HG03558 (cell line): ENCODE data around the gene LONP1.

Experiments
- ATAC-seq: cut with Tn5 transposase; IDR thresholded peaks from one replicate; pipeline ENCODE4 v1.9.1; 2021; ENCODE audit warnings: moderate number of reproducible peaks; ENCODE audit not compliant: unreplicated experiment; ENCODE audit errors: extremely low read depth

The LONP1 gene

GRCh38 chr19:5680437-5681368 is 39.2 kb downstream of the LONP1 start, which contains the start of the genes HSD11B1L and MICOS13:
Gene HSD11B1L, plus strand, starts transcription at chr19:5681027. Its CDS starts 3,806 bp downstream, at chr19:5684833.
Gene MICOS13, minus strand, starts transcription at chr19:5680516. Its CDS starts 30 bp downstream, at chr19:5680486.
- peak; percentile 60 for ATAC-seq

DNA sequence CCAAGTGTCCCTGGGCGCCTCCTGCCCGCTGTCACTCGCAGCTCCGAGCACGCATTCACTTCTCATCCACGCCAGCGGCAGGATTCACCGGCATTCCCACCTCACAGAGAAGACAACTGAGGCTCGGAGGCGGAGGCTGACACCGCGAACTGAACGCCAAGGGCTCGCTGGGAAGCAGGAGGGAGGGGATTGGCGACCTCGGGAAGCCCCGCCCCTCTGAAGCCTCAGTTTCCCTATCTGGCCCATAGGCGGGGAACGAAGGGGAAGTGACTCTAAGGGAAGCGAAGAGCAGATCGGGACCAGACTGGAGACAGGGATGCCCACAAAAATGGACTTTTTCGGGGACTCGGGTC is 39.9 kb downstream of the LONP1 start:
- no peak for ATAC-seq

GRCh38 chr19:5679289-5680083 is 40.5 kb downstream of the LONP1 start:
- ATAC-seq = no peak

- ATAC-seq = no peak
These were observed 41.8 kb downstream of the LONP1 start for GRCh38 chr19:5678071-5678718.

DNA sequence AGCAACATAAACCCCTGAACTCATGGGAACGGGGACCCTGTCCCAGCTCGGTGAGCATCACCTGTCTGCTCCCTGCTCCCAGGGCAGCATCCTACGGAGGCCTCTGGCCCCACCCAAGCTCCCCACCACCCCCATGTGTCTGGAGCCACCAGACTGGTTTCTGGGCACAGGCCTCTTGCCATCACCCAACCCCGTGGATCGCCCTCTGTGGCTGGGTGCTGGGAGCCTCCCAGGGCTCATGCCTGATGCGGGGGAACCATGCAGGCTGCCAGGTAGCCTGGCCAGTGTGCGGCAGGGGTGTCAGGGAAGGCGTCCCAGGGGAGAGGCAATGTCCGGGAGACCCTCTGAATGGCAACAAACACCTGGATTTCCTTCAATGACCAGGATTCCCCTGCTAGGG is 42.4 kb downstream of the LONP1 start:
- ATAC-seq = no peak

- ATAC-seq = no peak
These were observed 42.8 kb downstream of the LONP1 start for GRCh38 chr19:5677136-5677535.

DNA sequence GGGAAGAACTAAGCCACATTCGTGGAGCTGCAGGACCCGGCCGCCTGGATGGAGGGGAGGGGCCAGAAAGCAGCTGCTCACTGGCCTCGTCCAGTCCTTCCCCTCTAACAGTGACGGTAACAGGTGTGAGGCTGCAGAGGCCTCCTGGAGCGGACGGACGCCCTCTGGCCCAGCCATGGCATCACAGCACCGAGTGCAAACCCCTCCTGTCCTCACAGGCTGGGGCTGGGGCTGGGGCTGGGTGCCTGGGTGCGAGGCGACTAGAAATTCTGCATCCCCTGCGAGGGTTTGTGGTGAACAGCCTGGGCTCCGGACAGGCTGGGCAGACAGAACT is 43.2 kb downstream of the LONP1 start:
- ATAC-seq = no peak

GRCh38 chr19:5676105-5676771 is 43.7 kb downstream of the LONP1 start:
- ATAC-seq = no peak

DNA sequence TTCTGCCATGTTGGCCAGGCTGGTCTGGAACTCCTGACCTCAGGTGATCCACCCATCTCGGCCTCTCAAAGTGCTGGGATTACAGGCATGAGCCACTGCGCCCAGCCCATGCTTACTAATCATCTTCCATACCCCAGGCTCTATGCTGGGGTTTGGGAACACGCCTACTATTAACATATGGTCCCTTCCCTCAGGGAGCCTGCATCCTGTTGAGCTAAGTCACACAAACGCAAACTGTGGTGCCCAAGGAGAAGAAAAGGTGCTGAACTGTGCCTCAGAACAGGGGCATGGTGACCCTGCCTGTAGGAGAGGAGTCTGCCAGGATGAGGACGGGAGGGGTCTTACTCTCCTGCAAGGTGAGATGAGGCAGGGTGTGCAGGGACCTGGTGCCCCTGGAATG is 45.2 kb downstream of the LONP1 start:
- ATAC-seq = no peak

DNA sequence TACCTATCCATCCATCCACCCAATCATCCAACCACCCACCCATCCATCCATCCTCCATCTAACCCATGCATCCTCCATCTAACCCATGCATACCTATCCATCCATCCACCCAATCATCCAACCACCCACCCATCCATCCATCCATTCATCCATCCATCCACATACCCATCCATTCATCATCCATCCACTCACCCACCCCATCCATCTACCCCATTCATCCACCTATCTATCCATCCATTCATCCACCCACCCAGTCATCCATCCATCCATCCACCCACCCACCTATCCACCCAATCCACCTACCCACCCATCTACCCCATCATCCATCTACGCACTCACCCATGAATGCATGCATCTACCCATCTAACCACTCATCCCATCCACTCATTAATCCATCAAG is 46.2 kb downstream of the LONP1 start:
- ATAC-seq = no peak

DNA sequence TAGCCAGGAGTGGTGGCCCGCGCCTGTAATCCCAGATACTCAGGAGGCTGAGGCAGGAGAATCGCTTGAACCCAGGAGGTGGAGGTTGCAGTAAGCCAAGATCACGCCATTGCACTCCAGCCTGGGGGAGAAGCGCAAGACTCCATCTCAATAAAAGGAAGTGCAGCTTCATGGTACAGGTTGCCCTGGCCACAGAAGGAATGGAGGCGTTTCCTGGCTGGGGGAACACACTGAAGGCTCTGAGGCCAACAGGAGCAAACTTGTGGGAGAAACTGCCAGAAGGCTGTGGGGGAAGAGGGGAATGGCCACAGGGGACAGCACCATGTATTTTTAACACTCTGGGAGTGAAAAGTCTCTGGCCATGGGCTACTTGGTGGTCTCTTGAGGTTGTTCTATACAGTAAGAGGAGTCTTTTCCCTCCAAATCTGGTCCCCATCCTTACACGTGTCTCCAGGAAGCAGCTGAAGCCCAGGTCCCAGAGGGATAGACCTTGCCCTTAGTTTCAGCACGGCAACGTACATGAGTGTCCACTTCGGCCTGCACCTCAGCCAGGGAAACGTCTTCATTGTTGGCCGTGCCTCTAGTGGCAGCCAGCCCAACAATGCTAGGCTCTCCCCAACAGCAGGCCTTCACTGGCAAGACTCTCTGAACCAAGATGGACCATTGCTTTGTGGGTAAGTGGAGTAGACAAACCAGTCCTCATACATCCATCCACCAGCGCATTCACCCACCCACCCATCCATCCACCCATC is 47.1 kb downstream of the LONP1 start:
- no peak for ATAC-seq

- no peak for ATAC-seq
These were observed 48.3 kb downstream of the LONP1 start for GRCh38 chr19:5671600-5671999.

DNA sequence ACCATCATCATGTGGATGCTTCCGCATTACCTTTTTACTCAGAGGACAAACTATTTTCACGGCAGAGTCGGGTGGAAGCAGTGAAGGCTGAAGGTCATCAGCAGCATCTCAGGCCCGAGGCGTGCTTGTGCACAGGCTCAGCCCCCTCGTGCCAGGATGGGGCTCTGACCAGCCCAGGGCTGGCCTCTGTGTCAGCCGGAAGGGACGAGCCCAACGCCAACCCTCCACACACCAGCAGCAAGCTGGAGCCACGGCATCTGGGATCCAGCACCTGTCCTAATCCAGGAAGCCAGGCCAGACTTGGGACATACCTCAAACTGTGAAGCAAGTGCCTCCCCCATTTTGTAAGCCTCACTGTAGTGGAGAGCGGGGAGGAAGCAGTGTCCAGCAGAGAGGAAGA is 50.7 kb downstream of the LONP1 start:
- no peak for ATAC-seq

DNA sequence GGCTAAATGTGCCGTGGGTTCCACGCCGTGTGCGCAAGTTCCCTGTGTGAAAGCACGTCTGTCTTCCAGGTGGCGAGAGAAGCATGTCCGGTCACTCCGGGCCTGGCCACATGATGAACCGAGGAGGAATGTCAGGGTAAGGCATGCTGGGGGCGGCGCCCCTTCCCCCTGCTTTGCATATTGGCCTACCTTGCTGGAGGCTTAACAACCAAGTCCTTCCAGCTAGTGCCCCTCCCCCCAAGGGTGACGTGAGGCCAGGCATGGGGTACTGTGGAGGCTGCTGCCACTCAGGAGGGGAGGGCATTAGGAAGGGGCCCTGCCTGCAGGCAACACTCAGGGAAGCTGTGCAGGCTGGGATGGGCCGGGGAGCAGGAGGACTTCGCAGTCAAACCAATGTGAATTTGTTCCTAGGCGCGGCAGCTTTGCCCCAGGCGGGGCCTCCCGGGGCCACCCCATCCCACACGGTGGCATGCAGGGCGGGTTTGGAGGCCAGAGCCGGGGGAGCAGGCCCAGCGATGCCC is 52.1 kb downstream of the LONP1 start:
- no peak for ATAC-seq

DNA sequence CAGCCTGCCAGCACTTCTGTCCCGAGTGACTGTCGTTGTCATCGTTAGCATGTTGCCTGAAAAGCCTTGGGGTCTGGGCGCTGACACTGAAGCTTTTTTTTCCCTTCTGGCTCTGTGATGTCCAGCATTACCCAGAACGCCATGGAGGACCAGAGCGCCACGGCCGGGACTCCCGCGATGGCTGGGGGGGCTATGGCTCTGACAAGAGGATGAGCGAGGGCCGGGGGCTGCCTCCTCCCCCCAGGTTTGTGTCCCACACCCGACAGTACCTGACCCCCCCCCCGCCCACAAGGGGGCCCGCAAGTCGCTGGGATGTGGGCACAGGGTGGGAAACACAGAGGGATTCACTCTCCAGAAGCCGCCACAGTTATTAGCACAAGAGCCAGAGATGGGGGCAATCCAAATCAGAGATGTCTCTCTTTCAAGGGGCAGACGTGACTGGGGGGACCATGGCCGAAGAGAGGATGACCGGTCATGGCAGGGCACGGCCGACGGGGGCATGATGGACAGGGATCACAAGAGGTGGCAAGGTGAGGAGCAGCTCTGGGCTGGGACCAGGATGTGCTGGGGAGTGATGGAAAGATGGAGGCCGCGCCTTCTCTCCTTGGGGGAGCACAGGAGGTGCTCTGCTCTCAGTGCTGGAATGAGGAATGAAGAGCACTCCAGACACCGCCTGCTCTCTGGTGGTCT is 52.9 kb downstream of the LONP1 start:
- no peak for ATAC-seq

DNA sequence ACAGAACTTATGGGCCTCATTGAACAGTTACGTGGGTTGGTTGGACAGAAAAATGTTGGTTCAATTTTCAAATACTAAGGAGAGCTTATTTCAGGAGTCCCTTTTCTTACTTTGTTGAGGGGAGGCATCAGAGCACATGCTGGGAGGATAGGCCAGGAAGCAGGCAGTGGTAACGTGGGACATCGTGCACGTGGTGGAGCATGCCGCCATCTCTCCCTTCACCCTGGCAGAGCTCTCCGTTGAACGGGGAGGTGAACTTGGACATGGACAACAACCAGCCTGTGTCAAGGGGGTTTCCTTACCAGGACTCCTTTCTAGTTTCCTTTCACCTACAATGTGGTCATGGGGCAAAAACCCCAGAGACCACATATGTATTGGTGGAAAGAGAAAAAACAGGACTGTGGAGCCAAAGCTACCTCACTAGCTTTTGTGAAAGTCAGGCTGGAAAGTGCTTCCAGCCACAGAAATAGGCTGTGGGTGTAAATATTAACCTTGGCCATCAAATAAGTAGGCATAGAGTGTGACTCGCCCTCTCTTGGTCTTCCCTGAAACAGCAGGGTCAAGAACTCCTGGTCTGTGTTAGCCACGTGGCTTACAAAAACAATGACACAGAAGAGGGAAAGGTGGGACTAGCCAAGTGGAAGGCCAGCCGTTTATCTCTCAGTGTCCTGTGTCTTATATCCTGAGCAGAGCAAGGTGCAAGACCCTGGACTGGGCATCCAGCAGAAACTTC is 54.0 kb downstream of the LONP1 start:
- ATAC-seq = no peak

DNA sequence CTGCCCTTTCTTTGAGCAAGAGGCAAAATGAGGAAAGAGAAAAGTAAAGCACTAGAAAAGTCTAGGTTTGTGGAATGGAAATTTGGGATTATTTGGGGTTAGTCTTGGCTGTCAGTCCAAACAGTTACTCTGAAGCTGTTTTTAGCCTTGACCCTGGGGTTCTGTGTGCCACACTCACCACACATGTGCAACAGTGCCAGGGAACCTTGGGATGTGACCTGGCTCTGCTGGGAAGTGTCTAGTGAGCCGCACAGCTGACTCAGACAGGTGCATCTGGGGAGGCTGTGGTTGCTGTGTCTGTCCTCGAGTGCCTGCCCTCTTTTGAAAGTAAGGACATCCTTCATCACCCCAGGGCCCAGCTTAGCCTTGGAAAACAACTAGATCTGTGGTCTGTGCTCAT is 55.4 kb downstream of the LONP1 start:
- ATAC-seq = no peak

GRCh38 chr19:5663904-5664303 is 56.0 kb downstream of the LONP1 start:
- ATAC-seq = no peak
